KMS-11 (cell line): Measurements from ENCODE around the gene CT47A7.
"Not testable (repeated sequence)": the region's sequence is repeated elsewhere in the genome, so short reads cannot be mapped to it uniquely, and the experiment has no call there.

Experiments
- H2AFZ ChIP-seq: fragments of 200-600 bp; sonication (generic); 2 replicates; pipeline ENCODE4 v1.6.1; 2016; ENCODE audit warnings: antibody characterized with exemption, mixed run types, low read depth
- H3K27ac ChIP-seq: fragments of 200-600 bp; sonication (generic); 2 replicates; pipeline ENCODE4 v1.6.1; 2016; ENCODE audit warnings: mild to moderate bottlenecking, mixed run types
- H3K27me3 ChIP-seq: fragments of 200-600 bp; sonication (generic); 2 replicates; pipeline ENCODE4 v1.6.1; 2017; ENCODE audit warnings: mild to moderate bottlenecking, low read depth, mixed run types, moderate library complexity; ENCODE audit not compliant: insufficient read depth
- H3K36me3 ChIP-seq: fragments of 200-600 bp; sonication (generic); 2 replicates; pipeline ENCODE4 v1.6.1; 2017; ENCODE audit warnings: mild to moderate bottlenecking, mixed run types; ENCODE audit not compliant: insufficient read depth
- H3K4me1 ChIP-seq: fragments of 200-600 bp; sonication (generic); 2 replicates; pipeline ENCODE4 v1.6.1; 2016; ENCODE audit warnings: mild to moderate bottlenecking, low read depth, mixed run types; ENCODE audit not compliant: poor library complexity, severe bottlenecking
- H3K4me2 ChIP-seq: fragments of 200-600 bp; sonication (generic); 2 replicates; pipeline ENCODE4 v1.7.0; 2016; ENCODE audit warnings: mild to moderate bottlenecking, mixed run types
- H3K4me3 ChIP-seq: fragments of 200-600 bp; sonication (generic); IDR thresholded peaks from 2 replicates; pipeline ENCODE4 v1.6.1; 2017; ENCODE audit warnings: low read depth, low read length, mixed read lengths; ENCODE audit not compliant: insufficient read depth
- H3K79me2 ChIP-seq: fragments of 200-600 bp; sonication (generic); 2 replicates; pipeline ENCODE4 v1.6.1; 2016; ENCODE audit warnings: low read depth, mixed run types; ENCODE audit not compliant: insufficient read depth
- H3K9ac ChIP-seq: fragments of 200-600 bp; sonication (generic); 2 replicates; pipeline ENCODE4 v1.6.1; 2016; ENCODE audit warnings: mild to moderate bottlenecking, mixed run types
- H4K20me1 ChIP-seq: fragments of 200-600 bp; sonication (generic); 2 replicates; pipeline ENCODE4 v1.6.1; 2016; ENCODE audit warnings: mild to moderate bottlenecking, mixed run types; ENCODE audit not compliant: insufficient read depth
- CTCF ChIP-seq: fragments of 200-600 bp; sonication (generic); conservative IDR thresholded peaks from 2 replicates; pipeline ENCODE4 v1.6.1; 2017; ENCODE audit warnings: low read depth, mild to moderate bottlenecking, antibody characterized with exemption, low read length, moderate library complexity, mixed read lengths

CT47A7 gene

GRCh38 chrX:120956500-120956899 lies at the start of gene CT47A7:
CT47A7 (minus strand) TSS chrX:120956600; CDS start chrX:120956345, 255 bp downstream.
- not testable (repeated sequence) for H3K4me1 ChIP-seq, H3K27me3 ChIP-seq, H3K4me3 ChIP-seq, H3K79me2 ChIP-seq, H3K27ac ChIP-seq, H3K9ac ChIP-seq, H3K4me2 ChIP-seq, H3K36me3 ChIP-seq, H4K20me1 ChIP-seq, H2AFZ ChIP-seq

GRCh38 chrX:121000589-121000988 lies 44.2 kb upstream of the CT47A7 start:
- Histone ChIP-seq H3K27me3 (no peaks in the 10 kb centered on the region), H3K4me1 (peaks cover 20% of the 10 kb centered on the region), H3K4me2 (no peak overlapping the region), H3K9ac (no peak overlapping the region), H4K20me1 (no peaks in the 10 kb centered on the region), H3K36me3 (no peaks in the 10 kb centered on the region), H2AFZ (no peak overlapping the region), H3K4me3 (no peak overlapping the region), H3K79me2 (no peaks in the 10 kb centered on the region), H3K27ac (no peak overlapping the region)
- peak; percentile 42; the same call in 1 of the 2 replicates for TF ChIP-seq CTCF

GRCh38 chrX:120999413-120999812 lies 43.0 kb upstream of the CT47A7 start:
- H3K9ac ChIP-seq, result no peak overlapping the region
- H3K36me3 ChIP-seq, result no peaks in the 10 kb centered on the region
- peaks cover 20% of the 10 kb centered on the region for H3K4me1 ChIP-seq
- peak overlapping the region; percentile 22 for H2AFZ ChIP-seq
- no peaks in the 10 kb centered on the region for H3K27me3 ChIP-seq
- no peak overlapping the region for H3K4me3 ChIP-seq
- peak overlapping the region; percentile 31; the same call in 1 of the 2 replicates for H3K4me2 ChIP-seq
- no peak for TF ChIP-seq CTCF
- H4K20me1 ChIP-seq, result no peaks in the 10 kb centered on the region
- no peak overlapping the region for H3K27ac ChIP-seq
- H3K79me2 ChIP-seq, result no peaks in the 10 kb centered on the region

- H3K27ac ChIP-seq, H4K20me1 ChIP-seq, H3K4me3 ChIP-seq, H3K9ac ChIP-seq, H3K4me1 ChIP-seq, H3K27me3 ChIP-seq, H3K36me3 ChIP-seq, H3K79me2 ChIP-seq, H2AFZ ChIP-seq, H3K4me2 ChIP-seq: not testable (repeated sequence)
These were observed 29.3 kb upstream of the CT47A7 start, which contains the start of gene CT47A1 for GRCh38 chrX:120985660-120986059. CT47A1 (minus strand) TSS chrX:120985760; CDS start chrX:120985529, 231 bp downstream.
